Measurements from ENCODE around the gene UNK. TPM values are rescaled to one million over a fixed set of nuclear protein-coding genes. Genes with fewer than 3 reads are reported as not detected.

Gene UNK
- total RNA-seq, 2 experiments from 2014 or later, result 26.1 TPM

GRCh38 chr17:75820094-75821080 lies 35.8 kb downstream of the UNK start:
- H3K27ac Mint-ChIP-seq, result no peak overlapping the region
- CTCF ChIA-PET, result interaction anchor here (3.2 kb wide), 1 partner anchor 67 kb away, joined by 9 read pairs; no protein-coding TSS in a partner anchor
- DNase-seq, result no peak
- no peak overlapping the region for H3K4me3 Mint-ChIP-seq
- peaks cover 24% of the 10 kb centered on the region for H3K4me1 Mint-ChIP-seq
- no peaks in the 10 kb centered on the region for H3K9me3 Mint-ChIP-seq
- H3K36me3 Mint-ChIP-seq (ENCODE audit: low read depth), result peaks cover 28% of the 10 kb centered on the region
- H3K27me3 Mint-ChIP-seq, result no peaks in the 10 kb centered on the region
- POLR2A ChIA-PET, result interaction anchor here (0.8 to 15.1 kb wide), 4 partner anchors 10 to 44 kb away, joined by 3 to 190 read pairs (median 37); partner anchors contain the start of gene UNK

GRCh38 chr17:75821552-75821951 lies 36.9 kb downstream of the UNK start:
- peaks cover 30% of the 10 kb centered on the region for H3K36me3 Mint-ChIP-seq (ENCODE audit: low read depth)
- H3K9me3 Mint-ChIP-seq, result no peaks in the 10 kb centered on the region
- H3K4me3 Mint-ChIP-seq, result no peak overlapping the region
- H3K4me1 Mint-ChIP-seq, result peaks cover 24% of the 10 kb centered on the region
- no peak for DNase-seq
- H3K27ac Mint-ChIP-seq, result peak overlapping the region; percentile 68
- CTCF ChIA-PET, result no interaction called here
- H3K27me3 Mint-ChIP-seq, result no peaks in the 10 kb centered on the region
- POLR2A ChIA-PET, result interaction anchor here (0.6 to 15.1 kb wide), 7 partner anchors 7 to 75 kb away, joined by 3 to 190 read pairs (median 13); partner anchors contain the start of genes TRIM65, UNC13D, UNK and WBP2

DNA sequence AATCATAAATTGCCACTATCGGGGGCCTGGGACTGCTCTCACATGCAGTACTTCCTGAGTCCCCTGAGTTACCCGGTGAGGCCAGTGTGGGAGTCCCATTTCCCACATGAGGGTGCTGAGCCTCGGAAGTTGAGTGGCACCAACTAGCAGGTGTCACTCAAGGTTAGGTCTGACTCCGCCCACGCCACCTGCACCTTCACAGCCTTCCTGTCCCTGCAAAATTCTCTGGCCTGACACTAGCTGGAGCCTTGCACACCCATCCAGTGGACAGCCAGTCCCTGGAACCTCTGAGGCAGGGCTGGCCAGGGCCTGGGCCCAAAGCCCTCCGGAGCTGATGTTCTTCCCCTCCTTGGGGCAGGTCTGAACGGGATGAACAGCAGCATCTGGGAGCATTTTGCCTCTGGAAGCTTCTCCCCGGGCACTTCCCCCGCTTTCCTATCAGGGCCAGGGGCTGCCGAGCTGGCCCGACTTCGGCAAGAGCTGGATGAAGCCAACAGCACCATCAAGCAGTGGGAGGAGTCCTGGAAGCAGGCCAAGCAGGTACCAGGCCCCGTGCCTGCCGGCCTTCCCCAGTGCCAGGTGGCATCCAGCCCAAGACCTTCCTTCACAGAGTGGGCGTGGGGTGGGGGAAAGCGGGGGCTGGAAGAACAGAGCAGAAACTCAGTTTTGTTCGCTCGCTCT lies 37.7 kb downstream of the UNK start:
- Mint-ChIP-seq H3K27me3 (no peaks in the 10 kb centered on the region), H3K4me1 (peaks cover 28% of the 10 kb centered on the region), H3K36me3 (ENCODE audit: low read depth) (peaks cover 34% of the 10 kb centered on the region), H3K4me3 (no peak overlapping the region), H3K27ac (peak overlapping the region; percentile 68), H3K9me3 (no peaks in the 10 kb centered on the region)
- POLR2A ChIA-PET, result interaction anchor here (0.6 to 15.1 kb wide), 8 partner anchors 8 to 58 kb away, joined by 3 to 190 read pairs (median 12); partner anchors contain the start of genes UNC13D, UNK and WBP2
- CTCF ChIA-PET, result interaction anchor here (0.5 to 0.9 kb wide), 3 partner anchors 20 to 74 kb away, joined by 3 to 10 read pairs (median 3); no protein-coding TSS in a partner anchor
- no peak for DNase-seq

GRCh38 chr17:75822800-75823166 lies 38.2 kb downstream of the UNK start:
- no peaks in the 10 kb centered on the region for H3K9me3 Mint-ChIP-seq
- H3K4me3 Mint-ChIP-seq, result no peak overlapping the region
- peak overlapping the region; percentile 26 for H3K27ac Mint-ChIP-seq
- ChIA-PET CTCF (interaction anchor here (0.6 to 0.9 kb wide), 2 partner anchors 55 to 75 kb away, joined by 3 to 10 read pairs; no protein-coding TSS in a partner anchor), POLR2A (interaction anchor here (1.2 to 15.1 kb wide), 7 partner anchors 9 to 46 kb away, joined by 3 to 190 read pairs (median 13); partner anchors contain the start of genes UNC13D, UNK and WBP2)
- DNase-seq, result no peak
- no peaks in the 10 kb centered on the region for H3K27me3 Mint-ChIP-seq
- H3K4me1 Mint-ChIP-seq, result peaks cover 31% of the 10 kb centered on the region
- H3K36me3 Mint-ChIP-seq (ENCODE audit: low read depth), result peaks cover 37% of the 10 kb centered on the region

DNA sequence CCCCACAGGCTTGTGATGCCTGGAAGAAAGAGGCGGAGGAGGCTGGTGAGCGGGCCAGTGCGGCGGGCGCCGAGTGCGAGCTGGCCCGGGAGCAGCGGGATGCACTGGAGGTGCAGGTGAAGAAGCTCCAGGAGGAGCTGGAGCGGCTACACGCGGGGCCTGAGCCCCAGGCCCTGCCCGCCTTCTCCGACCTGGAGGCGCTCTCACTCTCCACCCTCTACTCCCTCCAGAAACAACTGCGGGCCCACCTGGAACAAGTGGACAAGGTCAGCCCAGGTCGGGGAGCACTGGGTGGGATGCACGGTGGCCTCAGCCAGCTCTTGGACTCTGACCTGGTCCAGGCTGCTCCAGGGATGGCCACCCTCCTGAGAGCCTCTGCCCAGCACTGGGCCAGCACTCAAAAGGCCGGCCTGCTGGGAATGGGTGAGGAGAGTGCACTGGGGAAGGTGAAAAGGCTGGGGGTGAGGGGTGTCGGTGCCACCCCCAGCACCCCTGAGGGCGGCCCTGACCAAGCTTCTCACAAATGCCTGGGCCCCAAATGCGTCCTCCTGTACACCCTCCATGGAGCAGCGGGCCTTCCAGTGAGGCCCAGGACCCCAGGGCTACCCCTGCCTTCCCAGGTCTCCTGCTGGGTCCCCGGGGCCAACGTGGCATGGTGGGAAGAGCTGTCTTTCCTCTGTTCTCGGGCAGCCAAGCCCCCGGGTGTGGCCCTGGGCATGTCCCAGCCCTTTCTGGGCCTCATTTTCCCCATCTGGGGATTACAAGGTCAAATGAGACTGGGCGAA lies 38.8 kb downstream of the UNK start:
- H3K4me1 Mint-ChIP-seq, result peaks cover 38% of the 10 kb centered on the region
- no peak overlapping the region for H3K4me3 Mint-ChIP-seq
- CTCF ChIA-PET, result no interaction called here
- no peaks in the 10 kb centered on the region for H3K27me3 Mint-ChIP-seq
- peak overlapping the region; percentile 26 for H3K27ac Mint-ChIP-seq
- POLR2A ChIA-PET, result interaction anchor here (1.0 to 15.1 kb wide), 8 partner anchors 9 to 47 kb away, joined by 3 to 190 read pairs (median 12); partner anchors contain the start of genes UNC13D, UNK and WBP2
- DNase-seq, result no peak
- no peaks in the 10 kb centered on the region for H3K9me3 Mint-ChIP-seq
- H3K36me3 Mint-ChIP-seq (ENCODE audit: low read depth), result peaks cover 42% of the 10 kb centered on the region

DNA sequence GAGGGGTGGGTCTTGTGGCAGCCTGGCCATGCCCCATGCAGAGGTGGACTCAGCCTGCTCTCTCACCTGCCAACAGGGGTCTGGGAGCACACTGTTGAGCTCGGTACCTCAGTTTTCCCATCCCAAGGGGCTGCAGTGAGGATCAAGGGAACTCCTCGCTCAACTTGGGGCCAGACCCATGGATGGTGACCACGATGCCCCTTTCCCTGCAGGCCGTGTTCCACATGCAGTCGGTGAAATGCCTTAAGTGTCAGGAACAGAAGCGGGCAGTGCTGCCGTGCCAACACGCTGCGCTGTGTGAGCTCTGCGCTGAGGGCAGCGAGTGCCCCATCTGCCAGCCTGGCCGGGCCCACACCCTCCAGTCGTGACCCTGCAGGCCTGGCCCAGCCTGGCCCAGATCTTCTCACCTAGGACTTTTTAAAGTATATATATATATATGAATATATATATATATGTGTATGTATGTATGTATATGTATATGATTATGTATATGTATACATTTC lies 39.5 kb downstream of the UNK start:
- Mint-ChIP-seq H3K4me1 (peaks cover 36% of the 10 kb centered on the region), H3K4me3 (no peak overlapping the region), H3K9me3 (no peaks in the 10 kb centered on the region), H3K27me3 (no peaks in the 10 kb centered on the region), H3K27ac (no peak overlapping the region), H3K36me3 (ENCODE audit: low read depth) (peaks cover 36% of the 10 kb centered on the region)
- CTCF ChIA-PET, result no interaction called here
- no peak for DNase-seq
- POLR2A ChIA-PET, result interaction anchor here (1.0 to 15.1 kb wide), 6 partner anchors 9 to 48 kb away, joined by 4 to 190 read pairs (median 22); partner anchors contain the start of genes UNC13D, UNK and WBP2

GRCh38 chr17:75824666-75825065 lies 40.1 kb downstream of the UNK start:
- Mint-ChIP-seq H3K4me3 (no peak overlapping the region), H3K27ac (no peak overlapping the region), H3K9me3 (no peaks in the 10 kb centered on the region), H3K36me3 (ENCODE audit: low read depth) (peaks cover 34% of the 10 kb centered on the region), H3K4me1 (peaks cover 31% of the 10 kb centered on the region), H3K27me3 (no peaks in the 10 kb centered on the region)
- ChIA-PET CTCF (interaction anchor here (1.6 kb wide), 2 partner anchors 9 to 38 kb away, joined by 3 to 5 read pairs; no protein-coding TSS in a partner anchor), POLR2A (interaction anchor here (0.7 to 15.1 kb wide), 4 partner anchors 8 to 48 kb away, joined by 3 to 190 read pairs (median 49); partner anchors contain the start of genes UNC13D and UNK)
- DNase-seq, result no peak

GRCh38 chr17:75825149-75825552 lies 40.5 kb downstream of the UNK start:
- Mint-ChIP-seq H3K4me3 (no peak overlapping the region), H3K36me3 (ENCODE audit: low read depth) (peaks cover 36% of the 10 kb centered on the region), H3K27me3 (no peaks in the 10 kb centered on the region), H3K27ac (no peak overlapping the region), H3K9me3 (no peaks in the 10 kb centered on the region), H3K4me1 (peaks cover 29% of the 10 kb centered on the region)
- ChIA-PET CTCF (interaction anchor here (0.8 to 1.6 kb wide), 3 partner anchors 10 to 72 kb away, joined by 3 to 5 read pairs (median 4); no protein-coding TSS in a partner anchor), POLR2A (interaction anchor here (0.7 to 15.1 kb wide), 4 partner anchors 8 to 49 kb away, joined by 3 to 190 read pairs (median 49); partner anchors contain the start of genes UNC13D and UNK)
- DNase-seq, result no peak

DNA sequence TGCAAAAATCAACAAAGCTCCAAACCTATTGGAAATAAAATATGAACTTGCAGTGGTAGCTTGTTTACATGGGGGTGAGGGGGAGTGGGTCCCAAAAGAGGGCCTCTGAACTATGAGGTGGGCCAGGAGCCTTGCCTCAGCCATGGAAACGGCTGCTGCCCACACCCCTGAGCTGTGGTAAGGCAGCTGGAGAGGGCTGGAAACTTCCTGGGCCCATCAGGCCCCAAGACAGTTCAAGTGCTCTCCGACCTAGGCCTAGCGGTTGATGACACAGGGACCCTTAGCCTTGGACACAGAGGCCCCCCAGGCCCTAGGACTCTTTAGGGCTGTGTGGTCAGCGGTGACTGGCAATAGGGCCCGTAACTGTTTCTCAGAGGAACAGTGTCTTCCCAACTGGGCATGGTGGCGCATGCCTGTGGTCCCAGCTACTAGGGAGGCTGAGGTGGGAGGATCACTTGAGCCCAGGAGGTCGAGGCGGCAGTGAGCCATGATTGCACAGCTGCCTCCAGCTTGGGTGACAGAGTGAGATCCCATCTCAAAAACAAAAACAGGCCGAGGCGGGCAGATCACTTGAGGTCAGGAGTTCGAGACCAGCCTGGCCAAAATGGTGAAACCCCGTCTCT lies 41.3 kb downstream of the UNK start:
- no peak for DNase-seq
- peaks cover 31% of the 10 kb centered on the region for H3K4me1 Mint-ChIP-seq
- no peak overlapping the region for H3K27ac Mint-ChIP-seq
- ChIA-PET CTCF (interaction anchor here (0.8 to 3.5 kb wide), 7 partner anchors 10 to 72 kb away, joined by 3 to 23 read pairs (median 5); partner anchors contain the start of genes GALK1 and UNK), POLR2A (interaction anchor here (1.5 to 15.1 kb wide), 4 partner anchors 19 to 49 kb away, joined by 4 to 190 read pairs (median 49); partner anchors contain the start of genes UNC13D and UNK)
- peaks cover 42% of the 10 kb centered on the region for H3K36me3 Mint-ChIP-seq (ENCODE audit: low read depth)
- no peaks in the 10 kb centered on the region for H3K27me3 Mint-ChIP-seq
- no peak overlapping the region for H3K4me3 Mint-ChIP-seq
- H3K9me3 Mint-ChIP-seq, result no peaks in the 10 kb centered on the region

DNA sequence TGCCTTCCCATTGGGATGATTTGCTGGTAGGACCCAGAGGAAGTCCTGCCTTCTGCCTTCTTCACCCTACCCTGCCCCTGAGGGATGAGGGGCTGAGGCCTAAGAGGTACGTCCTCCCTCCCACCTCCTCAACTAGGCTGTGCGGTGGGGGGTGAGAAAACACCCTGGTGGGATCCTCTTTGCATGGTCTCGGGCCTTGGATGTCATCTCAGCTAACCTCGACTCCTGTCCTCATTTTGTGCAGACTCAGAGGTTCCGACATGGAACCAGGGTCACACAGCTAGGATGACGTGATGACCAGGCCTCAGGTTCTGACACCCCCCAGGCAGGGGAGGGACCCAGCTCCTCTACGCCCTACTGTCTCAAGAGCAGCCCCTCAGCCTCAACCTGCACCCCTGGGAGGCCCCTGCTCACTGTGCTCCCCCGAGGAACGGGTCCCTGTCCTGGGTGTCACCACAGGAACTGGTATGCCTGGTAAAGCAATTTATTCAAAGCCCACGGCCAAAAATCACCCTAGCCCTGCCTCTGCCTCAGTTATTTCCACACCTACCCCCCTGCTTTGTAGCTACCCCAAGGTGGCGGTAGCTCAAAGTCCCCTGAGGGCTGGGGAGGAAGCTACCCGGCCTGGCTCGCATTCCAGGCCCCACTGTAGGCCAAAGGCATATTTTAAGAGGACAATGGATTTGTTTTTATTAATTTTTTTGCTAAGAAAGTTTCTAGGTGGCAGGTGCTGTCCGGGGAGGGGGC lies 42.1 kb downstream of the UNK start:
- no peaks in the 10 kb centered on the region for H3K9me3 Mint-ChIP-seq
- ChIA-PET CTCF (interaction anchor here (0.7 to 3.5 kb wide), 14 partner anchors 11 to 846 kb away, joined by 3 to 23 read pairs (median 4); partner anchors contain the start of genes GALK1, TRIM65, UNK and WBP2), POLR2A (interaction anchor here (0.7 to 15.1 kb wide), 13 partner anchors 9 to 62 kb away, joined by 3 to 190 read pairs (median 4); partner anchors contain the start of genes GALK1, UNC13D, UNK and WBP2)
- H3K27ac Mint-ChIP-seq, result peak overlapping the region; percentile 49
- H3K4me1 Mint-ChIP-seq, result peaks cover 28% of the 10 kb centered on the region
- peak overlapping the region; percentile 7 for H3K4me3 Mint-ChIP-seq
- peaks cover 41% of the 10 kb centered on the region for H3K36me3 Mint-ChIP-seq (ENCODE audit: low read depth)
- DNase-seq, result no peak
- H3K27me3 Mint-ChIP-seq, result no peaks in the 10 kb centered on the region

Measured in activated CD4-positive, alpha-beta memory T cell treated with anti-CD3 and anti-CD28 coated beads, Interleukin-2, amount 10 ng/mL, durations not matched to agents 7 days and 5 days (primary cell).